ENCODE results near the gene ATG2B. TPM values are rescaled to one million over a fixed set of nuclear protein-coding genes. Genes with fewer than 3 reads are reported as not detected.

The ATG2B gene
- total and polyA plus RNA-seq, 2 of the 4 experiments (the other 2 are of a cell fraction), result 6.9 to 22.0 TPM

- no peak overlapping the region for H3K9ac ChIP-seq (ENCODE audit: low read depth, low read length)
- CTCF ChIA-PET, result interaction anchor here (1.1 kb wide), 1 partner anchor 148 kb away, joined by 6 read pairs; no protein-coding TSS in a partner anchor
- DNase-seq (peak; percentile 93), ATAC-seq (ENCODE audit: low read depth) (peak; percentile 46)
- peaks cover 18 to 69% of the 10 kb centered on the region in 2 experiments; a peak in 3 of 4 replicates for H3K79me1 ChIP-seq (ENCODE audit: low read depth in 1 of 2, low read length in 2 of 2)
- H3K4me3 ChIP-seq (ENCODE audit: insufficient read depth, low read depth, low read length), result no peak overlapping the region
- peaks cover 7% of the 10 kb centered on the region for H4K20me1 ChIP-seq (ENCODE audit: insufficient read depth, low read length)
- no TSS peak for BruUV-seq (replicated peaks)
- H3K9me3 ChIP-seq (ENCODE audit: control insufficient read depth, insufficient read depth, low read length), result no peaks in the 10 kb centered on the region
- peak overlapping the region; percentile 2; the same call in 1 of the 2 replicates for H3K18ac ChIP-seq (ENCODE audit: low read depth, low read length)
- 0 out of 3 replicates have a peak overlapping the region, but pooled peaks have one; percentile 16 for H2BK15ac ChIP-seq (ENCODE audit: low read depth, low read length)
- H3K56ac ChIP-seq (ENCODE audit: extremely low read depth, insufficient read depth, low read length), result no peak overlapping the region
- H3K36me3 ChIP-seq (ENCODE audit: control insufficient read depth, insufficient read depth, low read length), result peaks cover 18% of the 10 kb centered on the region
- POLR2A ChIA-PET (ENCODE audit: unreplicated experiment), result no interaction called here
- H2BK120ac ChIP-seq (ENCODE audit: low read depth, low read length), result peak overlapping the region; percentile 87
- H3K9me1 ChIP-seq (ENCODE audit: insufficient read depth, low read length), result peaks cover 30% of the 10 kb centered on the region
- peak overlapping the region; percentile 81 for H3K27ac ChIP-seq (ENCODE audit: insufficient read depth, low read length)
- peaks cover 37% of the 10 kb centered on the region for H3K4me1 ChIP-seq (ENCODE audit: control insufficient read depth, insufficient read depth, low read length)
- no peak overlapping the region for H3K23ac ChIP-seq (ENCODE audit: low read depth, low read length)
- peak overlapping the region; percentile 89 for H2BK5ac ChIP-seq (ENCODE audit: low read depth, low read length, poor library complexity, severe bottlenecking)
- peak overlapping the region; percentile 80 for H2AK5ac ChIP-seq (ENCODE audit: low read depth, low read length)
- no peaks in the 10 kb centered on the region for H3K27me3 ChIP-seq (ENCODE audit: control insufficient read depth, insufficient read depth, low read length)
- H4K5ac ChIP-seq (ENCODE audit: low read depth, low read length), result peak overlapping the region; percentile 34; the same call in 1 of the 2 replicates
- peak overlapping the region; percentile 33 for H2AK9ac ChIP-seq (replicated peaks; ENCODE audit: low read depth, low read length, poor library complexity)
- H4K8ac ChIP-seq (ENCODE audit: low read depth in 2 of 2, low read length in 2 of 2), result peak overlapping the region; percentile 14 to 68; a peak in 3 of 4 replicates
- H3K4me2 ChIP-seq (ENCODE audit: low read depth, low read length), result no peak overlapping the region
- peak overlapping the region; percentile 0 for H2AFZ ChIP-seq (replicated peaks; ENCODE audit: low read length, poor library complexity)
- intact Hi-C loops (cut with micrococcal nuclease) (no loop called here), dilution Hi-C loops (cut with HindIII; ENCODE audit: low sequenced_read_pairs, unreplicated experiment) (no loop called here), in situ Hi-C loops (cut with MboI; ENCODE audit: low sequenced_read_pairs) (no loop called here)
- peak overlapping the region; percentile 77 for H4K91ac ChIP-seq (ENCODE audit: insufficient read depth, low read depth, low read length)
- TF ChIP-seq FOS (IDR thresholded peaks at IDR 0.05; ENCODE audit: low read depth, low read length), result peak; percentile 84
- TF ChIP-seq MXI1 (IDR thresholded peaks at IDR 0.05; ENCODE audit: borderline replicate concordance, low read depth, low read length), result 0 out of 2 replicates have a peak, but pooled peaks have one; percentile 43
- peak; percentile 61; the same call in 1 of the 2 replicates for TF ChIP-seq MAFK (IDR thresholded peaks at IDR 0.05; ENCODE audit: low read depth, low read length)
- peak; percentile 35; the same call in 1 of the 2 replicates for TF ChIP-seq MAZ (IDR thresholded peaks at IDR 0.05; ENCODE audit: borderline replicate concordance, low read depth, low read length)
- TF ChIP-seq RAD21 (IDR thresholded peaks at IDR 0.05; ENCODE audit: low read length), result no peak
- no peak for TF ChIP-seq SMC3 (IDR thresholded peaks at IDR 0.05; ENCODE audit: low read depth, low read length)
- peak; percentile 26; the same call in 1 of the 2 replicates for TF ChIP-seq USF2 (IDR thresholded peaks at IDR 0.05; ENCODE audit: low read depth, low read length)
- TF ChIP-seq, protein P1, sequence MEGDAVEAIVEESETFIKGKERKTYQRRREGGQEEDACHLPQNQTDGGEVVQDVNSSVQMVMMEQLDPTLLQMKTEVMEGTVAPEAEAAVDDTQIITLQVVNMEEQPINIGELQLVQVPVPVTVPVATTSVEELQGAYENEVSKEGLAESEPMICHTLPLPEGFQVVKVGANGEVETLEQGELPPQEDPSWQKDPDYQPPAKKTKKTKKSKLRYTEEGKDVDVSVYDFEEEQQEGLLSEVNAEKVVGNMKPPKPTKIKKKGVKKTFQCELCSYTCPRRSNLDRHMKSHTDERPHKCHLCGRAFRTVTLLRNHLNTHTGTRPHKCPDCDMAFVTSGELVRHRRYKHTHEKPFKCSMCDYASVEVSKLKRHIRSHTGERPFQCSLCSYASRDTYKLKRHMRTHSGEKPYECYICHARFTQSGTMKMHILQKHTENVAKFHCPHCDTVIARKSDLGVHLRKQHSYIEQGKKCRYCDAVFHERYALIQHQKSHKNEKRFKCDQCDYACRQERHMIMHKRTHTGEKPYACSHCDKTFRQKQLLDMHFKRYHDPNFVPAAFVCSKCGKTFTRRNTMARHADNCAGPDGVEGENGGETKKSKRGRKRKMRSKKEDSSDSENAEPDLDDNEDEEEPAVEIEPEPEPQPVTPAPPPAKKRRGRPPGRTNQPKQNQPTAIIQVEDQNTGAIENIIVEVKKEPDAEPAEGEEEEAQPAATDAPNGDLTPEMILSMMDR (conservative IDR thresholded peaks at IDR 0.05; ENCODE audit: low read depth, low read length), result no peak
- TF ChIP-seq, protein P2, sequence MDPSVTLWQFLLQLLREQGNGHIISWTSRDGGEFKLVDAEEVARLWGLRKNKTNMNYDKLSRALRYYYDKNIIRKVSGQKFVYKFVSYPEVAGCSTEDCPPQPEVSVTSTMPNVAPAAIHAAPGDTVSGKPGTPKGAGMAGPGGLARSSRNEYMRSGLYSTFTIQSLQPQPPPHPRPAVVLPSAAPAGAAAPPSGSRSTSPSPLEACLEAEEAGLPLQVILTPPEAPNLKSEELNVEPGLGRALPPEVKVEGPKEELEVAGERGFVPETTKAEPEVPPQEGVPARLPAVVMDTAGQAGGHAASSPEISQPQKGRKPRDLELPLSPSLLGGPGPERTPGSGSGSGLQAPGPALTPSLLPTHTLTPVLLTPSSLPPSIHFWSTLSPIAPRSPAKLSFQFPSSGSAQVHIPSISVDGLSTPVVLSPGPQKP (IDR thresholded peaks at IDR 0.05; ENCODE audit: borderline replicate concordance, low read depth, low read length), result no peak
- peak; percentile 54; the same call in 1 of the 2 replicates for TF ChIP-seq POLR2A (IDR thresholded peaks at IDR 0.05; ENCODE audit: low read depth, low read length)
- TF ChIP-seq RCOR1 (IDR thresholded peaks at IDR 0.05; ENCODE audit: insufficient replicate concordance, low read length), result no peak
- TF ChIP-seq BHLHE40 (IDR thresholded peaks at IDR 0.05; ENCODE audit: low read depth, low read length), result peak; percentile 35; the same call in 1 of the 2 replicates
- no peak for TF ChIP-seq RFX5 (IDR thresholded peaks at IDR 0.05; ENCODE audit: low read depth, low read length)
- peak; percentile 92 for TF ChIP-seq NFE2L2 (IDR thresholded peaks at IDR 0.05; ENCODE audit: low read depth, low read length)
- peak; percentile 100 for TF ChIP-seq CEBPB (IDR thresholded peaks at IDR 0.05; ENCODE audit: low read depth, low read length)
- TF ChIP-seq CHD1 (IDR thresholded peaks at IDR 0.05; ENCODE audit: low read depth, low read length), result no peak
- no CpG with 5 or more reads among the region's 5 CpGs for WGBS, 2 experiments (ENCODE audit: extremely low coverage in 2 of 2, insufficient read length in 1 of 2)
- H3K14ac ChIP-seq (replicated peaks; ENCODE audit: low read depth, low read length), result peak overlapping the region; percentile 66
- peak overlapping the region; percentile 84 for H3K4ac ChIP-seq (ENCODE audit: low read depth, low read length)
- H2BK20ac ChIP-seq (ENCODE audit: low read depth, low read length), result peak overlapping the region; percentile 67
These were observed 114.1 kb downstream of the ATG2B start for GRCh38 chr14:96249029-96249428.

Data from IMR-90 (cell line).